ENCODE data around the gene CCL25. TPM values are rescaled to one million over a fixed set of nuclear protein-coding genes. Genes with fewer than 3 reads are reported as not detected.
A peak's percentile ranks its signal among the peaks of the same experiment; 100 is the strongest.

The CCL25 gene
- total and polyA plus RNA-seq, 9 of the 15 experiments (the other 6 are each of a cell fraction or from before 2014, with no cell fraction given), result 0.15 TPM; not detected in 8

DNA sequence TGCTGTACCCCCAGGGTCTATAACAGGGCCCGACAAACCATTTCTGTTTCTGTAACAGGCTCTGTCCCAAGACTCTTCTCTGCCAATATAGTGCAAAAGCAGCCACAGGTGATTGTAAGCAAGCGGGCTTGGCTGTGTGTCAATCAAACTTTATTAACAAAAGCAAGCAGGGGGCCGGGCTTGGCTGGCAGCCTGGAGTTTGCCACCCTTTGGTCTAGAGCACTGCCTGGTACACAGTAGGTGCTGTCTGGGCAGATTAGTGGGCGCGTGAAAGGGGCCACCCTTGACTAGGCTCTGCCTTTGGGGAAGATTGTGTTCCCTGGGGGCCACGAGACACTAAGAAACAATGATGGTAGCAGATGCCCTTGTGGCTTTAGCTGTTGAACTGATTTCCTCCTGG is 27.4 kb downstream of the CCL25 start (continued):
- TF ChIP-seq, protein P1, sequence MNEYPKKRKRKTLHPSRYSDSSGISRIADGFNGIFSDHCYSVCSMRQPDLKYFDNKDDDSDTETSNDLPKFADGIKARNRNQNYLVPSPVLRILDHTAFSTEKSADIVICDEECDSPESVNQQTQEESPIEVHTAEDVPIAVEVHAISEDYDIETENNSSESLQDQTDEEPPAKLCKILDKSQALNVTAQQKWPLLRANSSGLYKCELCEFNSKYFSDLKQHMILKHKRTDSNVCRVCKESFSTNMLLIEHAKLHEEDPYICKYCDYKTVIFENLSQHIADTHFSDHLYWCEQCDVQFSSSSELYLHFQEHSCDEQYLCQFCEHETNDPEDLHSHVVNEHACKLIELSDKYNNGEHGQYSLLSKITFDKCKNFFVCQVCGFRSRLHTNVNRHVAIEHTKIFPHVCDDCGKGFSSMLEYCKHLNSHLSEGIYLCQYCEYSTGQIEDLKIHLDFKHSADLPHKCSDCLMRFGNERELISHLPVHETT (CRISPR knock-in tag; conservative IDR thresholded peaks at IDR 0.05 in 1 of 2, IDR thresholded peaks at IDR 0.05 in 1 of 2), result no peak
- TF ChIP-seq, protein P2, sequence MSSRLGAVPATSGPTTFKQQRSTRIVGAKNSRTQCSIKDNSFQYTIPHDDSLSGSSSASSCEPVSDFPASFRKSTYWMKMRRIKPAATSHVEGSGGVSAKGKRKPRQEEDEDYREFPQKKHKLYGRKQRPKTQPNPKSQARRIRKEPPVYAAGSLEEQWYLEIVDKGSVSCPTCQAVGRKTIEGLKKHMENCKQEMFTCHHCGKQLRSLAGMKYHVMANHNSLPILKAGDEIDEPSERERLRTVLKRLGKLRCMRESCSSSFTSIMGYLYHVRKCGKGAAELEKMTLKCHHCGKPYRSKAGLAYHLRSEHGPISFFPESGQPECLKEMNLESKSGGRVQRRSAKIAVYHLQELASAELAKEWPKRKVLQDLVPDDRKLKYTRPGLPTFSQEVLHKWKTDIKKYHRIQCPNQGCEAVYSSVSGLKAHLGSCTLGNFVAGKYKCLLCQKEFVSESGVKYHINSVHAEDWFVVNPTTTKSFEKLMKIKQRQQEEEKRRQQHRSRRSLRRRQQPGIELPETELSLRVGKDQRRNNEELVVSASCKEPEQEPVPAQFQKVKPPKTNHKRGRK (tag; IDR thresholded peaks at IDR 0.05), result no peak
- TF ChIP-seq FOS (IDR thresholded peaks at IDR 0.05; ENCODE audit: extremely low read depth, insufficient read length) (no peak), ZFX (CRISPR knock-in tag; IDR thresholded peaks at IDR 0.05) (no peak)
- TF ChIP-seq, protein P3, sequence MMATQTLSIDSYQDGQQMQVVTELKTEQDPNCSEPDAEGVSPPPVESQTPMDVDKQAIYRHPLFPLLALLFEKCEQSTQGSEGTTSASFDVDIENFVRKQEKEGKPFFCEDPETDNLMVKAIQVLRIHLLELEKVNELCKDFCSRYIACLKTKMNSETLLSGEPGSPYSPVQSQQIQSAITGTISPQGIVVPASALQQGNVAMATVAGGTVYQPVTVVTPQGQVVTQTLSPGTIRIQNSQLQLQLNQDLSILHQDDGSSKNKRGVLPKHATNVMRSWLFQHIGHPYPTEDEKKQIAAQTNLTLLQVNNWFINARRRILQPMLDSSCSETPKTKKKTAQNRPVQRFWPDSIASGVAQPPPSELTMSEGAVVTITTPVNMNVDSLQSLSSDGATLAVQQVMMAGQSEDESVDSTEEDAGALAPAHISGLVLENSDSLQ (IDR thresholded peaks at IDR 0.05), result peak; percentile 46; the same call in 1 of the 2 replicates

DNA sequence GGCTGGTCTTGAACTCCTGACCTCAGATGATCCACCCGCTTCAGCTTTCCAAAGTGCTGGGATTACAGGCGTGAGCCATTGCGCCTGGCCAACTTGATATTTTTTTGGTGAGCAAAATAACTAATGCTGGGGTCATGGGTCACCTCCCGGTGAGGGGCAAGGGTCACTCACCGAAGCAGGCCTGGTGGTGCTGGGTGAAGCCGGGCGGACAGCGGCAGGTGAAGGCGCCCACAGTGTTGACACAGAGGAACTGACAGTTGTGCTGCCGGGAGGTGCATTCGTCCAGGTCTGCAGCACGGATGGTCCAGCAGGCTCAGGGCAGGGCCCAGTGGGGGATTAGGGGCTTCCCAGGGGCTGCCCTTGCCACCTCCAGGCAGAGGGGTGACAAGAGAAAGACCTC is 28.3 kb downstream of the CCL25 start:
- no peak overlapping the region for H2AFZ ChIP-seq (ENCODE audit: low read depth, low read length)
- in situ Hi-C loops (cut with MboI) (no loop called here), intact Hi-C loops (cut with micrococcal nuclease) (no loop called here)
- H3K4me3 ChIP-seq, result no peak overlapping the region
- FAIRE-seq (no peak), ATAC-seq (no peak), DNase-seq (ENCODE audit: extremely low read depth in 1 of 4, low spot score in 3 of 4) (no peak)
- H3K9me1 ChIP-seq (ENCODE audit: control insufficient read depth, insufficient read depth, low read length), result no peaks in the 10 kb centered on the region
- no peak overlapping the region for H3K4me2 ChIP-seq (ENCODE audit: insufficient read depth, low read length)
- WGBS (ENCODE audit: insufficient coverage, low coverage, missing lambda C conversion rate), result 74% methylated on average over 12 of the region's 12 CpGs
- no peaks in the 10 kb centered on the region for H3K27me3 ChIP-seq (ENCODE audit: control insufficient read depth in 2 of 2, insufficient read depth in 2 of 2, low read length in 2 of 2)
- no peaks in the 10 kb centered on the region for H3K79me2 ChIP-seq (ENCODE audit: control insufficient read depth, insufficient read depth, low read length)
- TF ChIP-seq MAFK (IDR thresholded peaks at IDR 0.05; ENCODE audit: low read length), result no peak
- TF ChIP-seq, protein P4, sequence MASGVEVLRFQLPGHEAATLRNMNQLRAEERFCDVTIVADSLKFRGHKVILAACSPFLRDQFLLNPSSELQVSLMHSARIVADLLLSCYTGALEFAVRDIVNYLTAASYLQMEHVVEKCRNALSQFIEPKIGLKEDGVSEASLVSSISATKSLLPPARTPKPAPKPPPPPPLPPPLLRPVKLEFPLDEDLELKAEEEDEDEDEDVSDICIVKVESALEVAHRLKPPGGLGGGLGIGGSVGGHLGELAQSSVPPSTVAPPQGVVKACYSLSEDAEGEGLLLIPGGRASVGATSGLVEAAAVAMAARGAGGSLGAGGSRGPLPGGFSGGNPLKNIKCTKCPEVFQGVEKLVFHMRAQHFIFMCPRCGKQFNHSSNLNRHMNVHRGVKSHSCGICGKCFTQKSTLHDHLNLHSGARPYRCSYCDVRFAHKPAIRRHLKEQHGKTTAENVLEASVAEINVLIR (CRISPR knock-in tag; IDR thresholded peaks at IDR 0.05), result no peak
- peak; percentile 9; the same call in 1 of the 2 replicates for TF ChIP-seq NR2C1 (IDR thresholded peaks at IDR 0.05)
- no peak for TF ChIP-seq NR2C1 (tag; IDR thresholded peaks at IDR 0.05)
- no peak for TF ChIP-seq HLTF (IDR thresholded peaks at IDR 0.05)
- POLR2A ChIA-PET, result no interaction called here
- no TSS peak for BruUV-seq (replicated peaks)
- H3K36me3 ChIP-seq (ENCODE audit: control insufficient read depth, insufficient read depth, low read length), result no peaks in the 10 kb centered on the region
- H3K27ac ChIP-seq (ENCODE audit: extremely low read depth, low read depth, low read length), result no peak overlapping the region
- no peaks in the 10 kb centered on the region for H4K20me1 ChIP-seq (replicated peaks; ENCODE audit: control insufficient read depth, insufficient read depth, low read length)
- H3K9ac ChIP-seq (ENCODE audit: insufficient read depth in 1 of 2, low read depth in 2 of 2, low read length in 2 of 2), result no peak overlapping the region
- peaks cover 8 to 25% of the 10 kb centered on the region in 2 experiments for H3K4me1 ChIP-seq (replicated peaks in 1 of 2; ENCODE audit: control insufficient read depth in 2 of 2, insufficient read depth in 2 of 2, low read length in 2 of 2)
- H3K9me3 ChIP-seq (replicated peaks; ENCODE audit: control insufficient read depth, insufficient read depth, low read depth, low read length), result no peaks in the 10 kb centered on the region
- CTCF ChIA-PET (ENCODE audit: low intra/inter-chr PET ratio), result no interaction called here
